K562 (cell line): ENCODE results near the gene HOXA9. TPM values are rescaled to one million over a fixed set of nuclear protein-coding genes. Genes with fewer than 3 reads are reported as not detected.

Source experiments
- ATAC-seq: fragments of 200-7000 bp; cut with Tn5 transposase; 3 replicates; pipeline ENCODE4 v1.9.1; 2020; ENCODE audit warnings: moderate library complexity
- BruUV-seq: library from RNA; stranded (reverse); fragments of 400-500 nt; replicated peaks from 2 replicates; lab custom pipeline; 2021; lab: Mats Ljungman, UMichigan
- CTCF ChIA-PET: fragments of 300-600 bp; formaldehyde crosslinking; extraction: SDS; loops from one replicate; lab custom pipeline; 2021; ENCODE audit warnings: low intra/inter-chr PET ratio; lab: Yijun Ruan, JAX
- POLR2A ChIA-PET: fragments of 300-600, 350-650 bp; sonication (Branson Sonifier 250); formaldehyde crosslinking; extraction: SDS; loops from one replicate; lab custom pipeline; 2021; ENCODE audit warnings: antibody characterized with exemption, inconsistent platforms; lab: Yijun Ruan, JAX
- DNase-seq, 4 experiments: peaks; one replicate each; pipeline versions ENCODE4 v3.0.0 to v3.0.0-alpha.2; 2011 to 2018; ENCODE audit warnings: low spot score in 3 of 4, mixed read lengths in 3 of 4; ENCODE audit errors: extremely low read depth in 1 of 4
- FAIRE-seq: peaks from 2 replicates; lab custom pipeline; 2011; peaks lifted over from hg19 to GRCh38; lab: Jason Lieb, UNC
- H2AFZ ChIP-seq: 2 replicates; pipeline ENCODE4 v1.6.0; 2011; ENCODE audit warnings: low read depth, low read length, control low read depth, inconsistent platforms
- H3K27ac ChIP-seq: fragments of 200-600 bp; 3 replicates; pipeline ENCODE4 v1.8.0; 2011; ENCODE audit warnings: low read depth, mild to moderate bottlenecking, control low read depth, inconsistent platforms, low read length, moderate library complexity, mixed read lengths; ENCODE audit errors: extremely low read depth
- H3K27me3 ChIP-seq, 2 experiments: fragments of 300-600 bp in 1 of 2; 2 replicates in 1 of 2; 3 replicates in 1 of 2; pipeline versions ENCODE4 v1.6.0 to v1.8.0; 2011; ENCODE audit warnings: inconsistent platforms in 2 of 2, low read length in 2 of 2, mild to moderate bottlenecking in 1 of 2, mixed read lengths in 1 of 2, moderate library complexity in 1 of 2; ENCODE audit not compliant: control insufficient read depth in 2 of 2, insufficient read depth in 2 of 2
- H3K36me3 ChIP-seq: fragments of 300-600 bp; 3 replicates; pipeline ENCODE4 v1.8.0; 2011; ENCODE audit warnings: mild to moderate bottlenecking, low read length, inconsistent platforms; ENCODE audit not compliant: control insufficient read depth, insufficient read depth
- H3K4me1 ChIP-seq, 2 experiments: fragments of 200-600 bp in 1 of 2; replicated peaks in 1 of 2; 2 replicates in 1 of 2; 3 replicates in 1 of 2; pipeline versions ENCODE4 v1.5.1 to v1.8.0; 2011; ENCODE audit warnings: inconsistent platforms in 2 of 2, low read length in 2 of 2, mild to moderate bottlenecking in 1 of 2, mixed read lengths in 1 of 2, moderate library complexity in 1 of 2; ENCODE audit not compliant: control insufficient read depth in 2 of 2, insufficient read depth in 2 of 2
- H3K4me2 ChIP-seq: 2 replicates; pipeline ENCODE4 v1.6.1; 2011; ENCODE audit warnings: low read length, control low read depth, inconsistent platforms, mixed read lengths; ENCODE audit not compliant: insufficient read depth
- H3K4me3 ChIP-seq: fragments of 200-600 bp; sonication (generic), shearing (Covaris generic); 2 replicates; pipeline ENCODE4 v1.5.1; 2016; ENCODE audit warnings: control low read depth, inconsistent platforms
- H3K79me2 ChIP-seq: fragments of 200-600 bp; 3 replicates; pipeline ENCODE4 v1.8.0; 2011; ENCODE audit warnings: low read length, inconsistent platforms; ENCODE audit not compliant: control insufficient read depth, insufficient read depth
- H3K9ac ChIP-seq, 2 experiments: 2 replicates each; pipeline versions ENCODE4 v1.6.0 to v1.6.1; 2011; ENCODE audit warnings: low read depth in 2 of 2, low read length in 2 of 2, control low read depth in 1 of 2, inconsistent platforms in 1 of 2, mild to moderate bottlenecking in 1 of 2, mixed read lengths in 1 of 2; ENCODE audit not compliant: insufficient read depth in 1 of 2
- H3K9me1 ChIP-seq: one replicate; pipeline ENCODE4 v1.6.0; 2011; ENCODE audit warnings: inconsistent platforms, mild to moderate bottlenecking, low read length, moderate library complexity; ENCODE audit not compliant: control insufficient read depth, insufficient read depth
- H3K9me3 ChIP-seq: replicated peaks from 2 replicates; pipeline ENCODE4 v1.5.1; 2011; ENCODE audit warnings: low read depth, low read length, inconsistent platforms; ENCODE audit not compliant: control insufficient read depth, insufficient read depth
- H4K20me1 ChIP-seq: replicated peaks from 2 replicates; pipeline ENCODE4 v1.6.1; 2011; ENCODE audit warnings: low read length, inconsistent platforms, mixed read lengths; ENCODE audit not compliant: control insufficient read depth, insufficient read depth
- ARHGAP35 ChIP-seq: fragments of 450-650 bp; IDR thresholded peaks from 2 replicates; pipeline ENCODE4 v1.6.1; 2018; ENCODE audit not compliant: partially characterized antibody
- GTF3C2 ChIP-seq: IDR thresholded peaks from 3 replicates; pipeline ENCODE4 v1.6.1; 2011; ENCODE audit warnings: borderline replicate concordance, mild to moderate bottlenecking, moderate library complexity; ENCODE audit not compliant: insufficient read length; ENCODE audit errors: extremely low read depth
- HDAC1 ChIP-seq, 2 experiments: fragments of 450-650 bp; IDR thresholded peaks; 2 replicates each; pipeline ENCODE4 v1.6.1; 2016 to 2017; ENCODE audit warnings: inconsistent platforms in 1 of 2, mild to moderate bottlenecking in 1 of 2, moderate library complexity in 1 of 2
- ZNF444 ChIP-seq: fragments of 250-450 bp; sonication (Bioruptor Pico); IDR thresholded peaks from 2 replicates; pipeline ENCODE4 v1.4.0; 2020; ENCODE audit warnings: mild to moderate bottlenecking, moderate library complexity
- WGBS: fragments of 100-300 bp; shearing (Covaris generic); methylation state at CpG from one replicate; pipeline ENCODE4 v1.1.6; 2016; ENCODE audit warnings: low coverage, mixed read lengths; ENCODE audit not compliant: insufficient coverage; ENCODE audit errors: missing lambda C conversion rate; 5-methylcytosine and 5-hydroxymethylcytosine counted together
- in situ Hi-C: fragments of 300-500 bp; cut with MboI; formaldehyde crosslinking; loops from 4 replicates; pipeline ENCODE4 v1.15.0; 2018; ENCODE audit warnings: inconsistent platforms, mixed read lengths
- intact Hi-C: fragments of 100-400 bp; cut with micrococcal nuclease; formaldehyde crosslinking; loops from 2 replicates; pipeline ENCODE4 v1.14.2; 2022
- polyA plus RNA-seq, 8 experiments: library from polyadenylated mRNA; depleted of rRNA in 4 of 8; stranded (reverse) in 5 of 8; unstranded in 3 of 8; fragments of >200 nt; fragmentation: Nextera tagmentation in 2 of 8; fragmentation: Illumina TruSeq in 1 of 8; extraction: Ambion mirVana in 2 of 8; extraction: Trizol in 1 of 8; gene quantifications; 2 replicates each; pipeline versions ENCODE4 v1.2.1 to v1.2.3, GENCODE V29; 2011 to 2014; ENCODE audit warnings: inconsistent platforms in 1 of 8, missing spikeins in 1 of 8
- total RNA-seq, 7 experiments: library from RNA; depleted of rRNA in 6 of 7; stranded (reverse); fragments of >200 nt in 6 of 7; fragmentation: Illumina TruSeq in 2 of 7; extraction: Trizol in 2 of 7; gene quantifications; 2 replicates each; pipeline versions ENCODE4 v1.2.1 to v1.2.3, GENCODE V29; 2011 to 2021; ENCODE audit warnings: low replicate concordance in 1 of 7

HOXA9 gene
- total and polyA plus RNA-seq, 9 of the 15 experiments (the other 6 are each of a cell fraction or from before 2014, with no cell fraction given): not detected

- Histone ChIP-seq H3K36me3 (no peaks in the 10 kb centered on the region), H3K79me2 (no peaks in the 10 kb centered on the region), H3K27ac (no peak overlapping the region), H3K27me3 (peaks cover 24 to 77% of the 10 kb centered on the region in 2 experiments), H4K20me1 (no peaks in the 10 kb centered on the region), H3K9me3 (no peaks in the 10 kb centered on the region), H2AFZ (no peak overlapping the region), H3K9me1 (no peaks in the 10 kb centered on the region), H3K4me3 (no peak overlapping the region), H3K4me1 (peaks cover 0 to 26% of the 10 kb centered on the region in 2 experiments; a peak in 2 of 5 replicates), H3K4me2 (no peak overlapping the region), H3K9ac (no peak overlapping the region)
- DNase-seq (no peak), FAIRE-seq (no peak), ATAC-seq (no peak)
- CTCF ChIA-PET: interaction anchor here (0.6 to 2.5 kb wide), 5 partner anchors 36 to 792 kb away, joined by 3 to 16 read pairs (median 3); no protein-coding TSS in a partner anchor
- no TSS peak for BruUV-seq
- WGBS: 5% methylated on average over 14 of the region's 30 CpGs
- in situ Hi-C loops: loop anchor here (25.0 kb wide), 3 partner anchors 650 to 1275 kb away; no protein-coding TSS in a partner anchor
- TF ChIP-seq GTF3C2 (no peak), ARHGAP35 (no peak), ZNF444 (no peak), HDAC1 (IDR thresholded peaks at IDR 0.05) (no peak)
- POLR2A ChIA-PET: interaction anchor here (0.6 to 1.5 kb wide), 3 partner anchors 18 to 475 kb away, joined by 3 to 4 read pairs (median 3); partner anchors contain the start of gene HOXA5
- intact Hi-C loops: loop anchor here (2.0 to 5.0 kb wide), 5 partner anchors 300 to 1270 kb away; partner anchors contain the start of genes SKAP2 and SNX10
These were observed 3.4 kb downstream of the HOXA9 start for GRCh38 chr7:27161721-27162560.
